Measurements from ENCODE around the gene WNT5B.

Gene WNT5B

DNA sequence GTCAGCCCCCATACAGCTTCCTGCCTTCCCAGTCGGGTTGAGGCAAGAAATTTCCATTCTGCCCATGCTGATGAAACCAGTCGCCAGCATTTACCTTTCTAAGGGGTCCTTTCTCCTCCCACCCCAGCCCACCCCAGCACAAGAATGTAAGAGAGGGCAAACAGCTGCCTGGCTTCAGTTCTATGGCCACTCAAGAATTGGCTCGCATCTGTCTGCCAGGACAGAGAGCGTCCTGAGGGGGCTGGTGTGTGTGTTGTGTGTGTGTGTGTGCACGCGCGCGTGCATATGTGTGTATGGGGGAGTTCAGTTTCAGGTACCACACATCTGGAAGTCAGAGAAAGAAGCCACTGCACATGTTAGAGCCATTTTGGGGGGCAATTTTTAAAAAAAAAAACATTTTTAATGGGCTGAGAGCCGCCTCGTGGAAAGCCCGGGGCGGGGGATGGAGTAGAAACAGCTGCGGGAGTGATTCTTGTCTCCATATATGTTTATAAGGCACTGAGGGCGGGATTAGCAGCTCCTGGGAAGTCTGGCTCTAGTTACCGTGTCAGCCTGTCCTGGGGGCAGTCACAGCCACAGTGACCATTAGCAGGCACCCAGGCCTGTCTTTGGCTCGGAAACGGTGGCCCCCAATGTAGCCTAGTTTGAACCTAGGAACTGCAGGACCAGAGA is at the start of gene WNT5B:
TSS of gene WNT5B (plus strand) at position 566 of the 672 bp plus-strand sequence. CDS start 2,124 bp downstream, outside the sequence.
- no peak for DNase-seq

DNA sequence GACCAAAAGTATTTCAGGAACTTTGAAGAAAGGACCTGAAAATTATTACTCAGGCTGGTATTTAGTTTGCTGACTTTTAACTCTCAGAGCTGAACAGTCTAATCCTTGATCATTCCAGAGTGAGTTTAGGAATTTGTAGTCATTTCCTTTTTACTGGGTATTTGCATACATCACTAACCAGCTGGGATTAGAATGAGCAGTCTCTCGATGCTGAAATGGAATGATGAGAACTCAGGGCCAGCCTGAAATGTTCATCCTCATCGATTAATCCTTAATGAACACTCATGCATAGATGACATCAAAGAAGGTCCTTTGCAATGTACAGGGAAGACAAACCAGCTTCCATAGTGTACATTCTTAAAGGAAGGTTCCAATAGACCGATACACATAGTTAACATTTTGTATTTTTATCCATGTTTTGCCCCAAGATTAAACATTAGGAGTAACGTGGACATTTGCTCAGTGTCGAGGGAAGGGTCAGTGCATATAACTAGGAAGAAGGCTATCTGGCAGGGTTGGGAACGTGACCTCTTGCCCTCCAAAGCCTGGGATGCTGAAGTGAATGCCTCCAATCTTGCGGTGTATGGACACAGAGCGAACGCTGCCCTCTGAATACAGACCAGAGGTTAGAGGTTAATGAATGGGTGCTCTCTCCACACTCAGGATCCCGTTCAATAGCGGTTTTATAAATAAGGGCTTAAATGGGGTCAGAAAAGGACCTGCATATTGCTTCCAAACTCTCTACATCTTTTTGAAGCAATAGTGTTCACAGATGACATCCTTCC is 49.2 kb upstream of the WNT5B start:
- DNase-seq: no peak

DNA sequence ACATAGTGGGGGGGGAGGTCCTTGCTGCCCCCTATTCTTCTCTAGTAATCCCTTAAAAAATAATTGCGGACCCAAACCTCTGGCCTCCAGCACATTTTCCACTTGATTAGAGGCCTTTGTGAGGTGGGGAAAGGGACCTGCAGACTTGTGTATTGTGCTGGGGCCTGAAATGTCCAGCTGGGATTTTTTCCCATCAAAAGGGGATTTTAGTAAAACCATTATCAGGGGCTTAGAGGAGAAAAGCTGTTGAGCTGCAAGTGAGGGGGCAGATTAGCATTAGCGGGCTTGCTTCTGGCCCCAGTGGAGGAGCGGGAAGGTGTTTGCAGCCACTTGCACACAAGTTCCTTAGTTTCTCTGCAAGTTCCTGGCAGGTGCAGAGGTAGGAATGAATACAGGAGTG is 48.5 kb upstream of the WNT5B start:
- no peak for DNase-seq

DNA sequence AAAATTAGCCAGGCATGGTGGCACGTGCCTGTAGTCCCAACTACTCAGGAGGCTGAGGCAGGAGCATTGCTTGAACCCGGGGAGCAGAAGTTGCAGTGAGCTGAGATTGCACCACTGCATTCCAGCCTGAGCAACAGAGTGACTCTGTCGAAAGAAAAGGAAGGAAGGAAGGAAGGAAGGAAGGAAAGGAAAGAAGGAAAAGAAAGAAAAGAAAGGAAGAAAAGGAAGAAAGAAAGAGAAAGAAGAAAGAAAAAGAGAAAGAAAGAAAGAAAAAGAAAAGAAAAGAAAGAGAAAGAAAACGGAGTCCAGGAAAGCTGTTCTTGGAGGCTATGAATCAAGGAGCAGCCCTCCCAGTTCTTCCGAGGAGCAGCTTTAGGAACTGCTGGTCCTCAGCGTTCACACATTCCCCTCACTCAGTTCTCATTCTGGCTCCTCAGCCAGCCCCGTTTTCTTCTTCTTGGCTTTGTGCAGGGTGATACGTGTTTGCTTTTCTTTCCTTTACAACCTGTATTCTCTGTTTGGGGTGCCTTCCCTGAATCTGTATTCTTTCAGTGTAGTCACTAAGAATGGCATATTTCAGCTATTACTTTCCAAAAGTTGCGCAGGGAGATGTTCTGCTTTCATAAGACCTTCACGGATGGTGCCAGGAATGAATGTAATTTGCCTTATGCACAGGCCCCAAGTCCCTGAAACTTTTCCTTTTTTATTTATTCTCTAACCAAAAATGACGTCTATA is 46.9 kb upstream of the WNT5B start:
- no peak for DNase-seq

DNA sequence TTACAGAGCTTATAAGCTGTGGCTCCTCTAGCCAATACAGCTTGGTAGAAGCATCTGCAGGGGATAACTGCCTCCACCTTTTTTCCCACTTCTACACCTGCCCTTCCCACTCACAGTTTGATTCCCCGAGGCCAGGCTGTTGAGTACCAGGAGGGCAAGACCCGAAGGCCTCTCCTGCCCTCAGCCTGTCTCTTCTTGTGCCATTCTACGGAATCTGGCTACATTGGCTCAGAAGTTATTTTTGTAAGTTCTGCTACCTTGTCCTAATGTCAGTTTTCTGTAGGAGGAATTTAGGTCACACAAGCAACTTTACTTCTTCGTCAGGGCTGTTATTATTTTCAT is 46.4 kb upstream of the WNT5B start:
- no peak for DNase-seq

DNA sequence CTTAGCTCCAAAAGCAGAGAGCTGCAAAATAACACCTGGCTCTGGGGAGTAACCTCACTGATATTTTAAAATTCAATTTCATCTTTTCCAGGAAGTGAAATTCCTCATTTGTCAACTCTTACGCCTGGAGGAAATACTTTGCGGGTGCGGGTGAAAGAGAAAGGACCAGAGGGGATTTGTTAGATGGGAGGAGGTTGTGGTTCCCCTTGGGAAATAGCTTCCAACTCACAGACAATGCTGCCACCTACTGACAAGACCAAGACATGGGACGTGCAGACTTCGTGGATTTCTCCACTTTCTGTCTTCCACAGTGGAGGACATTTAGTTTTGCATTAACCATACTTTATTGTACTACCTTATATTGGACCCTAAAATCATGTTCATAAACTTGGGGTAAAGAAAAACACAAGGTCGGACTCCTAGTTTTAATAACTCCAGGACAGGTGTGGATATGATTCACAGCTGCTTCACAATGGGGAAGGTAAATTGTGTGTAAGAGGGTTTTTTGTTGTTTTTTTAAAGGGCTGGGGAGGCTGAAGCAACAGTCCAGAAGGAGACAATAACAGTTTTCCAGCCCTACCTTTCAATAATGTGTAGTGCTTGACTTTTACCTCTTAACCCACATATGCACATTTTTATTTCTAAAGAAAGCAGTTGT is 45.5 kb upstream of the WNT5B start:
- peak; percentile 57 to 76 for DNase-seq

DNA sequence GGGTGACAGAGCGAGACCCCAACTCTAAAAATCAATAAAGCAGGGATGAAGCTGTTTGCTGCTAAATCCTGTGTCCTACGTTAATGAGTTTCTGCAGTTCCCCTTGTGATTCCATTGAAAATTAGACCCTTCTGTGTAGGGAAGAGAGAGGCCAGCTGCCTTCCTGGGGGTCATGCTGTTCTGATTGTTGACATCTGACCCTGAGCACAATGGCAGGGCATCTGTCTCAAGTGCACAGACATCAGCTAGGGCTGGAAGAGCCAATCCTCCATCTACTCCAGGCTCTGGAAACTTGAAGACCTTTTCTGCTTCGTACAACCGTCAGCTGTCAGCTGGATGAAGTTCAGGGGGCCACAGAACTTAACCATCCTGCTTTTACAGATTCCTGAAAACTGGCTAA is 44.7 kb upstream of the WNT5B start:
- no peak for DNase-seq

DNA sequence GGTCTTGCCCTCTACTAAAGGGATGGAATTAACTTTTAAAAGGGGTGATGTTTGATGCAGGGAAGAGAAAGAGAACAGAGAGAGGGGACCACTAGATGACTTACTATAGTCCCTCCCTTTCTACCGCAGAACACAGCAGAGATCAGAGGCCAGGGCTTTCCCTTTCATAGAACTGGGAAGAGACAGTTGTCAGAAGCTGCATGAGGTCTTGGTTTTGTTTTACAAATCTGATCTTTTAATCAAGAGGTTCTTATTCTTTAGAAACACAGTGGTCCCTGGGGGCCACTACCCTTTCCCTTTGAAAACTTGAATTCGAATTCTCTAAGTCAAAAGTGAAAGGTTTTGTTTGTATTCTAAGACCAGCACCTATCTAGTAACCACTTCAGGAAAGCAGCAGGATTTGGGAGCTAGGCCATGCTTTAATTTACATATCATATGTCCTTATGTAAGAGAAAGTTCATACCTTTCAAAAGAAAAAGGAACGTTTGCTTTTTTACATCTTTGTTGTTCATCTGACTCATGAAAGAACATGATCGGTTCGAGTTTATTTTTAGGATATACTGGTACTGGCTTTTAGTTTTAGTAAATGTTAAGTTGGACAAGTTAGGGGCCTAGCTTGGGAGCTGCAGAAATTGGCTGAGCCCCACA is 41.0 kb upstream of the WNT5B start:
- DNase-seq: no peak

DNA sequence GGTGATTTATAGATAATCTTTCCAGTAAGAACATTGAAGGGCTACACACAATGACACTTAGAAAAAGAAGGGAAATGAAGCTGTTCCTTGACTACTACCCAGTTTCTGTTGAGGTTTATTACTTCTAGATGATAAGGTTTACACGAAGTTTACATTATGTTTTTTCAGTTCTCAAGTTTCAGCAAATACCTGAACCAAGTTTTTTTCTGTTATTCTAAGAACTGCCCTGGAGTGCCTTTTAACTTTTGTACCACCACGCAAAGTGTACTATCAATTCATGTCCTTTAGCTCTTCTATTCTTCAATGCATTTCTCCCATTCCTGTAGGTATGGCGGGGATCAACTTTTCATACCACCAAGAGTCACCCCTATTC is 40.5 kb upstream of the WNT5B start:
- no peak for DNase-seq

DNA sequence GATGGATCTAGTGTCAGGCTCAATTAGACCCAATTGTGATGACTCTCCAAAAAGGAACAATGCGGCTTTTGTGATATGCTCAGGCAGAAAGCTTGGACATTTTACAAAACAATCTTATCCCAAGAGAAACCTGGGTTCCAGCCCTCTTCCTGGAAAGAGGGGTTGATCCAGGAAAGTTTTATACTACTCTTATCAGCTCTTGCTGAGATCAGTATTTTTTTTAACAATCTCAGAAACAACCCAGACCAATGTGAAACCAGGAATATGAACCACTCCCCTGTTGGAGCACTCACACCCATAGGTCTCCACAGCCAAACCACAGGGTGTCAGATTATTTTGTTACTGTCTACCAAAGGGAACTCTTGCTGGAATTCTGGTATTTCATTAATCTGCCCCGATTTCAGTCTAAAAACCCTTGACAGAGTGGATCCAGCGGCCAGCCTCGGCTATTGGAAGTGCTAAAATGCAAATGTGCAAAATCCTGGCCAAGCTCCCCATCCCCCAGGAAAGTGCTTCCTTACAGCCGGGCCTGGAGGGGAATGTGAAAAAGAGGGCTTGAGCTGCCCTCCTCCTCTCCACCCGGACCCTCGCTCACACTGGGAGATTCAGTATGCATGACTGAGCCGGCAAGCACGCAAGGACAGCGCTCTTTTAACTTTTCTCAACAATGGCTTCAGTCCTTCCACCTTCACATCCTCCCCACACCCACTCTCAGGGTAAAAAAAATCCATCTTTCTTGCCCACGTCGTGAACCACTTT is 38.6 kb upstream of the WNT5B start:
- DNase-seq: no peak

DNA sequence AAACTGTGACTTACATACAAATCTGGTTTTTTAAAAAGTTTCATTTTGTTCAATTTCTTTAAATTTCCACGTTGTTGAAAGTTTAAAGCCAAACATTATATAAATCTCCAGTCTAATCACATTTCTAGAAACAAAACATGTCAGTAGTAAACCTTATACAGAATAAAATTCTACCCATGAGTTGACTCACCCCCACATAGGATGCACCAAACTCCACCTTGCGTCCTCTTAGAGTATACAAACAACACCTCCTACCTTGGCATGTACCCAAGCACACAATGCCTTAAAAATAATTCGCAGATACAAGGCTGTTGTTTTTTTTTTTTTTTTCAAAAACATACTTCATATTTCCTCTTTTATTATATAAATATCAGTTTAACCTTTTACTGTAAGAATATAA is 38.0 kb upstream of the WNT5B start:
- DNase-seq: peak; percentile 33 to 48

DNA sequence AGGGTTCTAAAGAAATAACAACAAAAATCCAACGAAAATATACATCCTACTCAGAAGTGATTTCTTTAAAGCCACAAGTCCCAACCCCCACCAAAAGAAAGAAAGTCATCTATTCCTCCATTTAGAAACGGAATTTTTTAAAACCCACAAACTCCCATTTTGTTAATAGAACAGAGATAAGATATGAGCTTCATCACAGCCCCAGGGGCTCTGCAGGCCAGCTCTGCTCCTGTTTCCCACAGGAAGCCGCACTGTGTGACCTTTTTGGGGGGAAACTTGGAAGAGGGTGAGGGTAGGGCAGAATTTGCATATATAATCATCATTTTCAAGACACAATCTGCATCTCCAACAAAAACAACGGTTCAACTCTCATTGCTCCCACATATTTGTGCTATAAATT is 37.5 kb upstream of the WNT5B start:
- no peak for DNase-seq

DNA sequence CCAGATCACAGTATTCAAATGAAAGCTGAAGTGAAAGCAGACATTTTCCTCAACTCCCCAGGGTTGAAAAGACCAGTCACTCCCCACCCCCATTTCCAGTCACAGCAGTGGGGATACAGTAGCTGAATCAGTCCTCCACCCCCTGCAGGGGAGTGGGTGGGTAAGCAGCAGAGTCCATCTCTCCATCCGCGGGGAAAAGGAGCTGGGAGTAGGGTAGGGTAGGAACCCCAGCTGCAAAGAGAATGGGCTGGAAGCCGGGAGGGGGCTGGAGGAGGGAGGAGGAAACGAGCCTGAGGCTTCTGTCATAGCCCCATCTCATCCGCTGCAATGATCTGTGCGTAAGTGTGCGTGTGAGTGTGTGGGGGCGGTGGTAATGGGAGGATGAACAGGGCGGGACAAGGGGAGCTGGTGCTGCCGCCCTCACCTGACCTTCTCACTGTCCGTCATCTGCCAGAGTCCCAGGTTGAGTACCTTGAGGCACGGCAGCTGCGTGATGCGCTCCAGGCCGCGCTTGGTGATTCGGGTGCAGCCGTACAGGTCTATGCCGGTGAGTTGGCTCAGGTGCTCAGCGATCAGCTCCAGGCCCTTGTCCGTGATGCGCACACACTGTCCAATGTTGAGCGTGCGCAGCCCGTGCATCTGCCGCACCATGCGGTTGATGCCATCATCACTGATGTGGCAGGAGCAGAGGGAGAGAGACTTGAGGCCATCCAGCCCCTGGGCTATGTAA is 36.4 kb upstream of the WNT5B start:
- DNase-seq: peak; percentile 62 to 66

DNA sequence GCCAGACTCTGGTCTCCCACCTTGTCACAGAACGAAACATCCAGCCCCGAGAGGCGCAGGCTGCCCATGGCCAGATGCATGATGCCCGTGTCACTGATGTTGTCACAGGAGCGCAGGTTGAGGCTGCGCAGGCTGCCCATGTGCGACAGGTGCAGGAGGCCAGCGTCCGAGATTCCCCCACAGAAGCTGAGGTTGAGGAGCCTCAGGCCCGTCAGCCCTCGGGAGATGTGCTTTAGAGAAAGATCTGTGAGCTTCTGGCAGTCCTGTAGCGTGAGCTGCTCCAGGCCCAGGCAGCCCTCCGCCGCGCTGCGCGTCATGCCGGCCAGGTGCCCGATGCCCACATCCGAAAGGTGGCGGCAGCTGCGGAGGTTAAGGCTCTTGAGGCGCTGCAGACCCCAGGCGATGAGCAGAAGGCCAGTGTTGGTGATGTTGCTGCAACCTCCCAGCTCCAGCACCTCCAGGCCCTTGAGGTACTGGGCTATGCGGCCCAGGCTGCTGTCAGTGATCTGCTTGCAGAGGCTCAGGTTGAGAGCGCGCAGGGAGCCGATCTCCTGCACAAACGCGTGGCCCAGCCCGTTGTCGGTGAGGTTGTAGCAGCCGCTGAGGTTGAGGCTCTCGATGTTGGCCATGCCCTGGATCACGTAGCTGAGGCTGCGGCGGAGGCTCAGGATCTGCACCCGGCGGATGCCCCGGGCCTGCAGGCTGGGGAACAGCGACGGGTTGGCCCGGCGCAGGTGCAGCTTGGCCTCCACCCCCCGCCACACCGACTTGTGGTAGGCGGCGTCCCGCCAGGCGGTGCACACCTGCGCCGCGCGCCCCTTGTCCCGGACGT is 35.6 kb upstream of the WNT5B start:
- peak; percentile 36 to 48 for DNase-seq

DNA sequence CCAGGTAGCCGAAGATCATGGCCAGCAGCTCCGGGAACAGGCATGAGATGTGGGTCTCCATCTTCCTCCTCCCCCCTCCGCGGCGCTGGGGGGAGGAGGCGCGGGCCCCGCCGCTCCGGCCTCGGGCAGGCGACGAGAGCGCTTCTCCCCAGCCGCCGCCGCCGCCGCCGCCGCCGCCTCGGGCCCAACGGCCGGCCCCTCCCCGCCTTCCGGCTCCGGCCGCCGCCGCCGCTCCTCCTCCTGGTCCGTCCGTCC is 35.1 kb upstream of the WNT5B start:
- no peak for DNase-seq

DNA sequence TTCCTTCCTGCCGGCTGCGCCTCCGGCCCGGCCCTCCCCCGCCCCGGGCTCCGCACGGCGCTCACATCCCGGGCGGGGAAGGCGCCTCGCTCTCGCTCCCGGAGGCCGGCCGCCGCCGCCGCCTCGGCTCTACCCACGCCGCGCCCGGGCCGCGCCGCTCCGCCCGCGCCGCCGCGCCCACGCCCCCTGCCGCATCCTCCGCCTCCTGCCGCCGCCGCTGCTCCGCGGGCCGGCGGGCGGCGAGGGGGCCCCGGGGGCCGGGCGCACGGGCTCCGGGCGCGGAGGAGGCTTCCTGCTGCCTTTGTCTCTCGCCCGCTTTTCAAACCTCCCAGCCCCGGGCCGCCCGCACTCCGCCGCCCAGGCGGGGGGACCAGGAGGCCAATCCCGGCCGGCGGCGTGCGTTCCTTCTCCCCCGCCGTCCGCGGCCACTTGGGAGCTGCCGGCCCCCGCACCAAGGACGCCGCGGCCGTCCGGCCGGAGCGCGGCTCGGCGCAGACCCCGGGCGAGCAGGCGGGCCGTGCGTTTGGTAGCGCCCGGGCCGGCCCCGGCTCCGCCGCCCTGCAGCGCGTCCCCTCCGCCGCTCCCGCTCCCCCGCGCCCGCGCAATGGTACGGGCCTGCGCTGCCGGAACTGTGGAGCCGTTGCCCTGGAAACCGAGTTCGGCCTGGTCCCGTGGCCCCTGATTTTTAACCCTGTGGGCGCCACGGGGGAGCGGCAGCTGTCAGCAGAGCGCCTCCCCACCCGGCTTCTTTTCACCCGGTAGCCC is 34.6 kb upstream of the WNT5B start, which contains the start of gene FBXL14:
TSS of gene FBXL14 (minus strand) at position 321 of the 765 bp plus-strand sequence. CDS start 515 bp downstream, outside the sequence.
- DNase-seq: peak; percentile 85 to 88

DNA sequence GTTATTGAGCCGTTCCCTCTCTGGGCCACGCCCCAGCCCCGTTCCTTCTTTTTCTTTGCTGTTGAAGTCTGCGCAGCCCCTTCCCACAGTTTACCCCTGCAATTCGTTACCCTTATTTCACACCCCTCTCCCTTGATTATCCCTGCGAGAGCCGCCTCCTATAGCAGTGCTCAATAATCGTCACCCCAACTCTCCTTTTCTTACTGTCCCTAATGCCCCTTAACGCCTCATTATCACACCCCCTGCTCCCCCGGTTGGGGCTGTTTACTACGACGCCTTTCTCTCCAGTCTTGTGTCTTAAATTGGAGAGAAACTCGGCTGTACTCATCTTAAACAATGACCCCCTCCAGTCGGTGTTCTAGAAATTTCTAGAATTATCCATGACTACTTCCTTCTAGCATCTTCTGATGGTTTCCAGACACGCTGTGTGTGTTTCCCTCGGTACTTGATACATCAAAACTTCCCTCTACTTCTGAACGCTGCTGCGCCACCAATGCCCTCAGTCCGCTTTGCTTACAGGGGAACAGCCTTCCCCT is 33.9 kb upstream of the WNT5B start:
- DNase-seq: no peak

DNA sequence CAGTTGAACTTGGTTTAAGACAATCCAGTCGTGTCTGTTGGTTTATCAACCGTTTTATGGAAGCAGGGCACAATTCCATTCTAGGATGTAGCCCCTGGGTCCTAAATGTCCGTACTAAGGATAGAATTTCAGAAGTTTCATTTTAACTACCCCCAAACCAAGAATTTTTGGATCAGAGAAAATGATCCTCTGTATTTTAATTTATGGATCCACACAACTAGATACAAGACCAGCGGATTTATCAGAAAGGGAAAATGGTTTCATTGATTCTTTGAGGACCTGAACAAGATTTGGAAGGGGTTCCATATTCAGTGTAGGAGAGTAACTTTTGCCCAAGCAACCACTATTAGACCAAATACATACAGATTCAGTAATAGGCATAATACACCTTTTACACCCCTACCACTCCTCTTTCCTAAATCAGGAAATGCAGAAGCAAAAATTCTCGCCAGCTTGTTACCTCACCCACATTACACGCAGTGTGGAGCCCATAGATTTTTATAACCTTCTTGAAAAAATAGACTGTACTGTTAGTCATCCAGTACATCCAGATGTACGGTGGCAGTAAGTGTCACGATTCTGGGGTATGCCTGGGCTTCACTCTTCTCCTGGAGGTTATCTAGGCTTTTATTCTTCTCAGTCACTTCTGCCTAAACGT is 33.2 kb upstream of the WNT5B start:
- DNase-seq: no peak

DNA sequence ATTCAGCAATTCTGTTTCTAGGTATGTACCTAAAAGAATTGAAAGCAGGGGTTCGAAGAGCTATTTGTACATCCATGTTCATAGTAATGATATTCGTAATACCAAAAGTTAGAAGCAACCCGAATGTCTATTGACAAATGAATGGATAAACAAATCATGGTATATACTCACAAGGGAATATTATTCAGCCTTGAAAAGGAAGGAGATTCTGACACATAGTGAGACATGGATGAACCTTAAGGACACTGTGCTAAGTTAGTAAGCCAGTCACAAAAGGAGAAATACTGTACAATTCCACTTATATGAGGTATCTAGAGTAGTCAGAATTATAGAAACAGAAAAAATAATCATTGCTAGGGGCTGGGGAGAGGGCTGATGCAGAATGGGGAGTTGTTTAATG is 30.3 kb upstream of the WNT5B start:
- DNase-seq: no peak

Data from activated CD4-positive, alpha-beta T cell treated with anti-CD3 and anti-CD28 coated beads for 4 hours (primary cell).